H1 (cell line): ENCODE measurements around the gene TOM1L2. TPM values are rescaled to one million over a fixed set of nuclear protein-coding genes. Genes with fewer than 3 reads are reported as not detected.

ENCODE experiments used
- CTCF ChIA-PET: fragments of 300-600 bp; sonication (Branson Sonifier 250); formaldehyde crosslinking; loops from one replicate; lab custom pipeline; 2021; ENCODE audit not compliant: partially characterized antibody; lab: Charles Lee
- POLR2A ChIA-PET: fragments of 300-600 bp; sonication (Branson Sonifier 250); formaldehyde crosslinking; loops from one replicate; lab custom pipeline; 2021; ENCODE audit warnings: inconsistent platforms; ENCODE audit not compliant: partially characterized antibody; lab: Charles Lee
- DNase-seq, 2 experiments: peaks; one replicate each; pipeline versions ENCODE4 v3.0.0 to v3.0.0-alpha.2; 2010 to 2022; ENCODE audit warnings: low spot score in 2 of 2, low read depth in 1 of 2, mixed read lengths in 1 of 2
- FAIRE-seq: peaks from 2 replicates; lab custom pipeline; 2011; peaks lifted over from hg19 to GRCh38; lab: Jason Lieb, UNC
- H2AFZ ChIP-seq: 2 replicates; pipeline ENCODE4 v1.8.1; 2012; ENCODE audit warnings: low read length, inconsistent platforms
- H2AK5ac ChIP-seq: 2 replicates; pipeline ENCODE4 v1.6.1; 2013; ENCODE audit warnings: low read depth, low read length
- H2BK120ac ChIP-seq: replicated peaks from 2 replicates; pipeline ENCODE3; 2013; ENCODE audit warnings: low read depth, low read length, inconsistent platforms
- H2BK12ac ChIP-seq: 2 replicates; pipeline ENCODE4 v1.6.1; 2013; ENCODE audit warnings: low read depth, low read length
- H2BK15ac ChIP-seq: 2 replicates; pipeline ENCODE4 v1.6.1; 2013; ENCODE audit warnings: low read length
- H2BK20ac ChIP-seq: 2 replicates; pipeline ENCODE4 v1.6.1; 2013; ENCODE audit warnings: low read length
- H2BK5ac ChIP-seq: 2 replicates; pipeline ENCODE4 v1.6.1; 2013; ENCODE audit warnings: low read depth, low read length
- H3K14ac ChIP-seq: 2 replicates; pipeline ENCODE4 v1.6.1; 2013; ENCODE audit warnings: inconsistent platforms; ENCODE audit not compliant: insufficient read length
- H3K18ac ChIP-seq: 2 replicates; pipeline ENCODE4 v1.6.1; 2013; ENCODE audit warnings: low read length; ENCODE audit errors: extremely low read depth
- H3K23ac ChIP-seq: 2 replicates; pipeline ENCODE4 v1.6.1; 2013; ENCODE audit warnings: inconsistent platforms; ENCODE audit not compliant: insufficient read length
- H3K23me2 ChIP-seq: 2 replicates; pipeline ENCODE4 v1.6.1; 2013; ENCODE audit warnings: low read depth, low read length
- H3K27ac ChIP-seq: 2 replicates; pipeline ENCODE4 v1.6.1; 2011; ENCODE audit warnings: low read depth, low read length, inconsistent platforms
- H3K27me3 ChIP-seq, 4 experiments: replicated peaks in 1 of 4; 1 replicate in 1 of 4; 2 replicates in 3 of 4; pipeline versions ENCODE4 v1.6.1 to v1.8.1; 2011 to 2013; ENCODE audit warnings: low read length in 3 of 4, mild to moderate bottlenecking in 3 of 4, inconsistent platforms in 2 of 4, mixed read lengths in 2 of 4, moderate library complexity in 1 of 4; ENCODE audit not compliant: control insufficient read depth in 3 of 4, insufficient read depth in 3 of 4; ENCODE audit errors: extremely low read depth in 1 of 4
- H3K36me3 ChIP-seq, 4 experiments: 2 replicates each; pipeline versions ENCODE4 v1.6.1 to v1.8.1; 2011 to 2013; ENCODE audit warnings: mild to moderate bottlenecking in 4 of 4, low read length in 3 of 4, moderate library complexity in 2 of 4, control low read depth in 1 of 4, inconsistent platforms in 1 of 4; ENCODE audit not compliant: insufficient read depth in 4 of 4, control insufficient read depth in 2 of 4
- H3K4ac ChIP-seq: replicated peaks from 2 replicates; pipeline ENCODE3; 2013; ENCODE audit warnings: low read length, low read depth, mixed read lengths, inconsistent platforms; ENCODE audit not compliant: insufficient read length
- H3K4me1 ChIP-seq, 4 experiments: replicated peaks in 1 of 4; 1 replicate in 1 of 4; 2 replicates in 3 of 4; pipeline versions ENCODE4 v1.6.1 to v1.8.1; 2011 to 2013; ENCODE audit warnings: low read length in 3 of 4, inconsistent platforms in 2 of 4, mixed read lengths in 1 of 4; ENCODE audit not compliant: insufficient read depth in 4 of 4, control insufficient read depth in 3 of 4
- H3K4me2 ChIP-seq, 2 experiments: 2 replicates each; pipeline versions ENCODE4 v1.6.1 to v1.8.1; 2011 to 2013; ENCODE audit warnings: low read depth in 2 of 2, low read length in 2 of 2, control low read depth in 1 of 2, inconsistent platforms in 1 of 2, mild to moderate bottlenecking in 1 of 2; ENCODE audit not compliant: insufficient read depth in 1 of 2
- H3K4me3 ChIP-seq, 4 experiments: fragments of 200-600, 300-600 bp in 1 of 4; sonication (generic), shearing (Covaris generic), sonication (Bioruptor Twin) in 1 of 4; 2 replicates each; pipeline versions ENCODE4 v1.5.1 to v1.8.1; 2011 to 2016; ENCODE audit warnings: low read length in 4 of 4, low read depth in 3 of 4, control low read depth in 2 of 4, inconsistent platforms in 2 of 4, mild to moderate bottlenecking in 2 of 4, mixed read lengths in 1 of 4, moderate library complexity in 1 of 4; ENCODE audit not compliant: insufficient read depth in 2 of 4; ENCODE audit errors: extremely low read depth in 1 of 4
- H3K56ac ChIP-seq: replicated peaks from 2 replicates; pipeline ENCODE3; 2013; ENCODE audit warnings: low read depth, mild to moderate bottlenecking, mixed read lengths, low read length, inconsistent platforms; ENCODE audit not compliant: insufficient read length
- H3K79me1 ChIP-seq: 2 replicates; pipeline ENCODE4 v1.6.1; 2013; ENCODE audit warnings: low read depth, low read length, control low read depth
- H3K79me2 ChIP-seq, 2 experiments: 2 replicates each; pipeline versions ENCODE4 v1.6.1 to v1.8.1; 2012 to 2013; ENCODE audit warnings: low read length in 2 of 2, mild to moderate bottlenecking in 2 of 2, inconsistent platforms in 1 of 2; ENCODE audit not compliant: insufficient read depth in 2 of 2, control insufficient read depth in 1 of 2
- H3K9ac ChIP-seq, 4 experiments: replicated peaks in 1 of 4; 1 replicate in 1 of 4; 2 replicates in 3 of 4; pipeline versions ENCODE4 v1.6.1 to v1.8.1; 2011 to 2013; ENCODE audit warnings: low read depth in 3 of 4, low read length in 3 of 4, control low read depth in 2 of 4, mild to moderate bottlenecking in 2 of 4, moderate library complexity in 2 of 4, inconsistent platforms in 1 of 4; ENCODE audit errors: extremely low read depth in 1 of 4
- H3K9me3 ChIP-seq, 2 experiments: 2 replicates each; pipeline versions ENCODE4 v1.6.1 to v1.8.1; 2012 to 2013; ENCODE audit warnings: mild to moderate bottlenecking in 2 of 2, moderate library complexity in 2 of 2, control low read depth in 1 of 2, inconsistent platforms in 1 of 2, low read depth in 1 of 2, low read length in 1 of 2, mixed read lengths in 1 of 2; ENCODE audit not compliant: insufficient read depth in 2 of 2
- H4K20me1 ChIP-seq, 2 experiments: replicated peaks in 1 of 2; 2 replicates each; pipeline versions ENCODE3 to v1.8.1; 2011 to 2013; ENCODE audit warnings: inconsistent platforms in 2 of 2, low read length in 2 of 2, mild to moderate bottlenecking in 1 of 2; ENCODE audit not compliant: insufficient read depth in 2 of 2, control insufficient read depth in 1 of 2
- H4K5ac ChIP-seq: 2 replicates; pipeline ENCODE4 v1.6.1; 2013; ENCODE audit warnings: low read length, low read depth, mixed read lengths, inconsistent platforms; ENCODE audit not compliant: insufficient read length
- H4K8ac ChIP-seq: 2 replicates; pipeline ENCODE4 v1.8.0; 2013; ENCODE audit warnings: mild to moderate bottlenecking, moderate library complexity, low read length, inconsistent platforms; ENCODE audit not compliant: insufficient read depth; ENCODE audit errors: extremely low read depth
- H4K91ac ChIP-seq: replicated peaks from 2 replicates; pipeline ENCODE3; 2013; ENCODE audit warnings: low read length, mixed read lengths, inconsistent platforms; ENCODE audit not compliant: insufficient read length
- ASH2L ChIP-seq: fragments of 200-600, 300-600 bp; sonication (generic); IDR thresholded peaks from one replicate; pipeline ENCODE4 v1.7.1; 2017; ENCODE audit warnings: low read length
- ATF3 ChIP-seq: IDR thresholded peaks from 2 replicates; pipeline ENCODE4 v1.6.1; 2011; ENCODE audit warnings: low read depth, mild to moderate bottlenecking, low read length; ENCODE audit not compliant: insufficient read depth
- BACH1 ChIP-seq: IDR thresholded peaks from 2 replicates; pipeline ENCODE4 v1.6.1; 2012; ENCODE audit warnings: low read length, improper control_type of control experiment
- BRCA1 ChIP-seq: IDR thresholded peaks from 2 replicates; pipeline ENCODE4 v1.6.1; 2012; ENCODE audit warnings: low read depth, low read length, improper control_type of control experiment
- CREB1 ChIP-seq: IDR thresholded peaks from 2 replicates; pipeline ENCODE4 v1.6.1; 2012; ENCODE audit warnings: inconsistent platforms
- CTBP2 ChIP-seq: IDR thresholded peaks from 2 replicates; pipeline ENCODE4 v1.7.0; 2011; ENCODE audit warnings: borderline replicate concordance, mild to moderate bottlenecking, moderate library complexity, mixed read lengths, low read length; ENCODE audit not compliant: insufficient read depth, insufficient read length
- HDAC2 ChIP-seq, 2 experiments: fragments of 300-600 bp in 1 of 2; sonication (generic) in 1 of 2; IDR thresholded peaks; 2 replicates each; pipeline ENCODE4 v1.6.1; 2011 to 2012; ENCODE audit warnings: low read depth in 2 of 2, low read length in 2 of 2, mild to moderate bottlenecking in 2 of 2, moderate library complexity in 2 of 2, borderline replicate concordance in 1 of 2, inconsistent platforms in 1 of 2
- KDM4A ChIP-seq: IDR thresholded peaks from one replicate; pipeline ENCODE4 v1.7.1; 2012; ENCODE audit warnings: low read depth, mild to moderate bottlenecking, moderate library complexity, low read length, inconsistent platforms; ENCODE audit not compliant: severe bottlenecking
- RBBP5 ChIP-seq: IDR thresholded peaks from 2 replicates; pipeline ENCODE4 v1.7.1; 2012; ENCODE audit warnings: low read depth, mild to moderate bottlenecking, inconsistent platforms, low read length, moderate library complexity, borderline replicate concordance
- SIRT6 ChIP-seq: IDR thresholded peaks from one replicate; pipeline ENCODE4 v1.7.1; 2012; ENCODE audit warnings: low read length, inconsistent platforms
- SP2 ChIP-seq: IDR thresholded peaks from 2 replicates; pipeline ENCODE4 v1.6.1; 2012; ENCODE audit warnings: mild to moderate bottlenecking, low read length, inconsistent platforms
- TAF1 ChIP-seq: IDR thresholded peaks from 2 replicates; pipeline ENCODE4 v1.6.1; 2011; ENCODE audit warnings: mild to moderate bottlenecking, low read depth, low read length
- WGBS, 2 experiments: shearing (Covaris generic) in 1 of 2; methylation state at CpG; one replicate each; pipeline versions ENCODE4 v1.1.6 to v1.1.7; 2013 to 2015; ENCODE audit warnings: low lambda C conversion rate in 2 of 2, mixed read lengths in 2 of 2, inconsistent platforms in 1 of 2, low coverage in 1 of 2, missing lambda C conversion rate in 1 of 2; ENCODE audit not compliant: insufficient replicate concordance in 2 of 2, insufficient coverage in 1 of 2, insufficient read length in 1 of 2; ENCODE audit errors: extremely low coverage in 1 of 2, missing lambda C conversion rate in 1 of 2; 5-methylcytosine and 5-hydroxymethylcytosine counted together
- polyA plus RNA-seq, 7 experiments: library from polyadenylated mRNA; depleted of rRNA in 3 of 7; stranded (reverse) in 5 of 7; unstranded in 2 of 7; fragments of >200 nt in 5 of 7; fragments of 200-250 nt in 2 of 7; gene quantifications; 1 replicate in 5 of 7; 2 replicates in 1 of 7; 4 replicates in 1 of 7; pipeline versions ENCODE4 v1.2.1 to v1.2.3, GENCODE V29; 2011 to 2013; ENCODE audit warnings: missing spikeins in 2 of 7, mixed read lengths in 2 of 7
- total RNA-seq: library from RNA; stranded (reverse); fragmentation: NEBNext Ultra II Directional; extraction: Animal tissue kit (Norgen Biotek cat#: 25700); gene quantifications from 2 replicates; pipeline ENCODE4 v1.2.1, GENCODE V29; 2021
- TF ChIP-seq, protein P1 (sequence below): IDR thresholded peaks from 2 replicates; pipeline ENCODE4 v1.6.1; 2012; ENCODE audit warnings: inconsistent platforms

The TOM1L2 gene
- total and polyA plus RNA-seq, 2 of the 8 experiments (the other 6 are each of a cell fraction or from before 2014, with no cell fraction given), result 2.0 to 3.4 TPM

- Histone ChIP-seq H4K8ac (no peak overlapping the region), H3K36me3 (no peaks in the 10 kb centered on the region; a peak in 1 of 8 replicates), H2BK120ac (no peak overlapping the region), H3K23ac (no peak overlapping the region), H2BK5ac (no peak overlapping the region), H3K4me2 (no peak overlapping the region), H3K4me1 (no peaks in the 10 kb centered on the region), H2BK20ac (no peak overlapping the region), H2AK5ac (no peak overlapping the region), H3K9me3 (no peaks in the 10 kb centered on the region), H2AFZ (no peak overlapping the region), H3K14ac (no peak overlapping the region), H3K79me1 (0 out of 2 replicates have a peak, but pooled peaks cover 2% of the 10 kb centered on the region), H3K27ac (no peak overlapping the region), H3K4me3 (no peak overlapping the region), H4K91ac (no peak overlapping the region), H3K79me2 (no peaks in the 10 kb centered on the region), H3K18ac (no peak overlapping the region), H3K56ac (no peak overlapping the region), H3K9ac (no peak overlapping the region)
- WGBS, 2 experiments, result 81% methylated on average over 6 of the region's 6 CpGs; no CpG with 5 or more reads in 1 of the 2 experiments
- POLR2A ChIA-PET, result interaction anchor here (0.6 to 1.0 kb wide), 2 partner anchors 20 to 275 kb away, joined by 3 read pairs; no protein-coding TSS in a partner anchor
- FAIRE-seq (no peak), DNase-seq (no peak)
- no peak for TF ChIP-seq SIRT6
- TF ChIP-seq ATF3, result no peak
- no peak for TF ChIP-seq BACH1
- no peak for TF ChIP-seq BRCA1
- TF ChIP-seq SP2, result no peak
- no peak for TF ChIP-seq CREB1
- no peak for TF ChIP-seq HDAC2 (IDR thresholded peaks at IDR 0.05; ENCODE audit: borderline replicate concordance in 1 of 2, low read depth in 2 of 2, low read length in 2 of 2)
- TF ChIP-seq CTBP2, result no peak
- TF ChIP-seq ASH2L, result no peak
- TF ChIP-seq RBBP5, result no peak
- TF ChIP-seq, protein P1, sequence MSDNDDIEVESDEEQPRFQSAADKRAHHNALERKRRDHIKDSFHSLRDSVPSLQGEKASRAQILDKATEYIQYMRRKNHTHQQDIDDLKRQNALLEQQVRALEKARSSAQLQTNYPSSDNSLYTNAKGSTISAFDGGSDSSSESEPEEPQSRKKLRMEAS, result no peak
- TF ChIP-seq KDM4A, result no peak
- TF ChIP-seq TAF1, result no peak
- TF ChIP-seq, all 59 proteins: peak for 0
- CTCF ChIA-PET, result interaction anchor here (0.8 to 1.8 kb wide), 6 partner anchors 9 to 95 kb away, joined by 3 to 5 read pairs (median 4); no protein-coding TSS in a partner anchor
- Histone ChIP-seq H2BK15ac (no peak overlapping the region), H3K27me3 (no peaks in the 10 kb centered on the region), H3K4ac (no peak overlapping the region), H4K20me1 (peaks cover 0 to 2% of the 10 kb centered on the region in 2 experiments), H4K5ac (no peak overlapping the region), H3K23me2 (no peaks in the 10 kb centered on the region), H2BK12ac (no peak overlapping the region)
These were observed 41.8 kb upstream of the TOM1L2 start for GRCh38 chr17:18014006-18014405.
